GM18858 (cell line): ENCODE results near the gene BRD2.
A peak's percentile ranks its signal among the peaks of the same experiment; 100 is the strongest.

Experiments
- ATAC-seq: cut with Tn5 transposase; IDR thresholded peaks from one replicate; pipeline ENCODE4 v1.9.1; 2021; ENCODE audit not compliant: unreplicated experiment

Gene BRD2

GRCh38 chr6:32984622-32985389, 16.4 kb downstream of the BRD2 start:
- ATAC-seq: no peak

GRCh38 chr6:32989368-32989767, 21.0 kb downstream of the BRD2 start:
- no peak for ATAC-seq

- ATAC-seq: no peak
Observed at GRCh38 chr6:32991972-32992371, 23.6 kb downstream of the BRD2 start.

- no peak for ATAC-seq
Observed at GRCh38 chr6:32993363-32993973, 25.1 kb downstream of the BRD2 start.

GRCh38 chr6:32995448-32995847, 27.1 kb downstream of the BRD2 start:
- no peak for ATAC-seq

GRCh38 chr6:33000055-33000454, 31.7 kb downstream of the BRD2 start:
- ATAC-seq: no peak

GRCh38 chr6:33001685-33002084, 33.3 kb downstream of the BRD2 start:
- ATAC-seq: no peak

GRCh38 chr6:33004940-33005339, 36.5 kb downstream of the BRD2 start:
- ATAC-seq: no peak

- ATAC-seq: no peak
Observed at GRCh38 chr6:33007831-33008400, 39.5 kb downstream of the BRD2 start.

GRCh38 chr6:33008944-33009861, 40.8 kb downstream of the BRD2 start, which contains the start of gene HLA-DOA:
TSS of gene HLA-DOA (minus strand) at chr6:33009591.
- ATAC-seq: peak; percentile 70

- ATAC-seq: no peak
Observed at GRCh38 chr6:33010356-33010755, 42.0 kb downstream of the BRD2 start.

- no peak for ATAC-seq
Observed at GRCh38 chr6:33013608-33014007, 45.2 kb downstream of the BRD2 start.

GRCh38 chr6:33014841-33015634, 46.6 kb downstream of the BRD2 start:
- ATAC-seq: no peak

GRCh38 chr6:33015798-33016197, 47.4 kb downstream of the BRD2 start:
- ATAC-seq: no peak

- no peak for ATAC-seq
Observed at GRCh38 chr6:33017018-33017417, 48.6 kb downstream of the BRD2 start.

- ATAC-seq: no peak
Observed at GRCh38 chr6:33017694-33018353, 49.4 kb downstream of the BRD2 start.

- no peak for ATAC-seq
Observed at GRCh38 chr6:33018418-33018817, 50.0 kb downstream of the BRD2 start.

- no peak for ATAC-seq
Observed at GRCh38 chr6:33018904-33019303, 50.5 kb downstream of the BRD2 start.

- no peak for ATAC-seq
Observed at GRCh38 chr6:33019372-33019771, 51.0 kb downstream of the BRD2 start.

GRCh38 chr6:33021917-33022316, 53.5 kb downstream of the BRD2 start:
- no peak for ATAC-seq
